HEK293 (cell line): ENCODE measurements around the gene TFG.

ENCODE experiments used
- CTCF ChIA-PET: fragments of 350-600 bp; formaldehyde crosslinking; extraction: SDS; loops from one replicate; lab custom pipeline; 2021; ENCODE audit warnings: antibody characterized with exemption; lab: Yijun Ruan, JAX
- POLR2A ChIA-PET: fragments of 300-600 bp; formaldehyde crosslinking; extraction: SDS; loops from one replicate; lab custom pipeline; 2020; ENCODE audit warnings: antibody characterized with exemption, inconsistent platforms; lab: Yijun Ruan, JAX
- H3K27ac ChIP-seq: fragments of 200-500 bp; sonication (Bioruptor generic); 2 replicates; pipeline ENCODE4 v1.5.1; 2014; ENCODE audit warnings: low read depth, low read length, control low read depth, inconsistent platforms; ENCODE audit errors: extremely low read depth
- H3K36me3 ChIP-seq, 2 experiments: fragments of 200-500 bp in 1 of 2; sonication (Bioruptor generic) in 1 of 2; 1 replicate in 1 of 2; 2 replicates in 1 of 2; pipeline ENCODE4 v1.5.1; 2014 to 2017; ENCODE audit warnings: inconsistent platforms in 2 of 2, low read length in 2 of 2; ENCODE audit not compliant: control insufficient read depth in 2 of 2, insufficient read depth in 1 of 2
- H3K4me1 ChIP-seq: fragments of 200-500 bp; sonication (Bioruptor generic); 2 replicates; pipeline ENCODE4 v1.5.1; 2014; ENCODE audit warnings: mild to moderate bottlenecking, low read length, inconsistent platforms; ENCODE audit not compliant: control insufficient read depth, insufficient read depth
- H3K4me3 ChIP-seq: 2 replicates; pipeline ENCODE4 v1.5.1; 2011; ENCODE audit warnings: low read depth, mild to moderate bottlenecking, control low read depth, low read length, moderate library complexity
- H3K9me3 ChIP-seq: fragments of 200-500 bp; sonication (Bioruptor generic); 2 replicates; pipeline ENCODE4 v1.5.1; 2014; ENCODE audit warnings: low read depth, low read length, inconsistent platforms; ENCODE audit not compliant: control insufficient read depth, insufficient read depth
- BCL11B ChIP-seq: fragments of 450-650 bp; formaldehyde crosslinking; IDR thresholded peaks from 2 replicates; pipeline ENCODE4 v1.5.1; 2016; ENCODE audit warnings: low read depth, missing biosample characterization, missing genetic modification characterization
- GLI4 ChIP-seq: fragments of 450-650 bp; formaldehyde crosslinking; IDR thresholded peaks from 2 replicates; pipeline ENCODE4 v1.5.1; 2016; ENCODE audit warnings: missing biosample characterization, missing genetic modification characterization
- HOXD13 ChIP-seq: sonication (generic); formaldehyde crosslinking; IDR thresholded peaks from 2 replicates; pipeline ENCODE4 v1.8.0; 2022; ENCODE audit warnings: missing genetic modification reagents, borderline replicate concordance
- KLF1 ChIP-seq: fragments of 450-650 bp; formaldehyde crosslinking; IDR thresholded peaks from 2 replicates; pipeline ENCODE4 v1.5.1; 2016; ENCODE audit warnings: missing biosample characterization, missing genetic modification characterization
- KLF10 ChIP-seq: fragments of 450-650 bp; IDR thresholded peaks from 2 replicates; pipeline ENCODE4 v1.5.1; 2018; ENCODE audit warnings: missing biosample characterization, mild to moderate bottlenecking, missing genetic modification characterization
- PRDM4 ChIP-seq: fragments of 450-650 bp; formaldehyde crosslinking; IDR thresholded peaks from 2 replicates; pipeline ENCODE4 v1.5.1; 2017; ENCODE audit warnings: missing biosample characterization, missing genetic modification characterization
- ZBTB6 ChIP-seq: fragments of 450-650 bp; formaldehyde crosslinking; IDR thresholded peaks from 2 replicates; pipeline ENCODE4 v1.5.1; 2017; ENCODE audit warnings: missing biosample characterization, missing genetic modification characterization
- ZNF140 ChIP-seq: fragments of 450-650 bp; formaldehyde crosslinking; IDR thresholded peaks from 2 replicates; pipeline ENCODE4 v1.5.1; 2016; ENCODE audit warnings: missing biosample characterization, missing genetic modification characterization
- ZNF16 ChIP-seq: fragments of 450-650 bp; formaldehyde crosslinking; IDR thresholded peaks from 2 replicates; pipeline ENCODE4 v1.5.1; 2016; ENCODE audit warnings: low read depth, missing biosample characterization, missing genetic modification characterization
- ZNF214 ChIP-seq: fragments of 450-650 bp; formaldehyde crosslinking; IDR thresholded peaks from 2 replicates; pipeline ENCODE4 v1.5.1; 2017; ENCODE audit warnings: missing biosample characterization, mild to moderate bottlenecking, missing genetic modification characterization, borderline replicate concordance
- ZNF221 ChIP-seq: fragments of 450-650 bp; formaldehyde crosslinking; IDR thresholded peaks from 2 replicates; pipeline ENCODE4 v1.5.1; 2017; ENCODE audit warnings: missing biosample characterization, missing genetic modification characterization, borderline replicate concordance
- ZNF311 ChIP-seq: fragments of 450-650 bp; formaldehyde crosslinking; IDR thresholded peaks from 2 replicates; pipeline ENCODE4 v1.5.1; 2017; ENCODE audit warnings: missing biosample characterization, missing genetic modification characterization, borderline replicate concordance
- ZNF354C ChIP-seq: fragments of 450-650 bp; formaldehyde crosslinking; IDR thresholded peaks from 2 replicates; pipeline ENCODE4 v1.5.1; 2016; ENCODE audit warnings: missing biosample characterization, missing genetic modification characterization, low read depth, borderline replicate concordance
- ZNF585B ChIP-seq: fragments of 450-650 bp; formaldehyde crosslinking; IDR thresholded peaks from 2 replicates; pipeline ENCODE4 v1.5.1; 2016; ENCODE audit warnings: missing biosample characterization, missing genetic modification characterization
- ZNF596 ChIP-seq: fragments of 450-650 bp; IDR thresholded peaks from 2 replicates; pipeline ENCODE4 v1.5.0; 2018; ENCODE audit warnings: missing biosample characterization, mild to moderate bottlenecking, missing genetic modification characterization, moderate library complexity
- ZNF623 ChIP-seq: fragments of 450-650 bp; formaldehyde crosslinking; IDR thresholded peaks from 2 replicates; pipeline ENCODE4 v1.5.1; 2016; ENCODE audit warnings: missing biosample characterization, missing genetic modification characterization
- ZNF624 ChIP-seq: fragments of 450-650 bp; formaldehyde crosslinking; IDR thresholded peaks from 2 replicates; pipeline ENCODE4 v1.5.1; 2017; ENCODE audit warnings: missing biosample characterization, missing genetic modification characterization
- ZNF658 ChIP-seq: fragments of 450-650 bp; formaldehyde crosslinking; IDR thresholded peaks from 2 replicates; pipeline ENCODE4; 2016; ENCODE audit warnings: missing biosample characterization, missing genetic modification characterization
- ZNF701 ChIP-seq: fragments of 450-650 bp; formaldehyde crosslinking; IDR thresholded peaks from 2 replicates; pipeline ENCODE4 v1.5.1; 2016; ENCODE audit warnings: missing biosample characterization, missing genetic modification characterization
- ZNF792 ChIP-seq: fragments of 450-650 bp; formaldehyde crosslinking; IDR thresholded peaks from 2 replicates; pipeline ENCODE4 v1.5.1; 2016; ENCODE audit warnings: missing biosample characterization, missing genetic modification characterization
- ZSCAN23 ChIP-seq: fragments of 450-650 bp; formaldehyde crosslinking; IDR thresholded peaks from 2 replicates; pipeline ENCODE4 v1.5.1; 2016; ENCODE audit warnings: missing biosample characterization, missing genetic modification characterization
- ZSCAN4 ChIP-seq: fragments of 450-650 bp; formaldehyde crosslinking; IDR thresholded peaks from 2 replicates; pipeline ENCODE4 v1.5.1; 2017; ENCODE audit warnings: missing biosample characterization, missing genetic modification characterization

TFG gene

DNA sequence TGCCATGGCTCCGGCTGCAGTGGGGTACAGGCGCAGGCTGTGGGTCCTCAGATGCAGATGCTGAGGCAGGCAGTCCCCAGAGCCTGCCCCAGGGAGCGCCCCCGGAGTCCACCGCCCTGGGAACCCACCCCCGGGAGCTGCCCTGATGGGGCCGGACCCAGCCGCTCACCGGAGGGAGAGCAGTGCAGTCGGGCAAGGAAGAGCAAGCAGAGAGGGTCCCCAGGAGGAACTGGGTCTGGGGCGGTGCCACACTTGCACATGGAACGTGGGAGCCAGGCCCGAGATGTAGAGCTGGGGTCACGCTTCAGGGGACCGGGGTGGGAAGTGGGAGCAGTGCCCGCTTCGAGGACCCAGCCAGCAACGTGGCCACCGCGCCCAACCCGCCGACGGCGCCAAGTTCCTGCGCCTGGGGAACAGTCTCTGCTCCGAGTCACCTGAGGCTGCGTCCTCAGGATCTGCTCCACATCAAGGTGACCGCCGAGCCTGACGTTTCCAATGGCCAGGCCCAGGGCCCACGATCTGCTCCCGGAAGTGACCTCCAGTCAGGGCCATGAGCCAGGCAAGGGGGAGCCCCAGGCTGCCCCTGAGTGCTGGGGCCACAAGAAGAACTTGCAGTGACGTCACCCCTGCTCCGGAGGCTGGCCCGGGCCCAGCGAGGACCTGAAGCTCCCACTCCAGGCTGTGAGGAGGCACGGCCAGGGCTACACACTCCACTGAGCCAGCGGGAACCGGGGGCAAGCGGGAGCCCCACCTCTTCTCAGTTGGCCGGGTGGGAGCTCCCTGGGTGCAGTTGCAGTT is 27.0 kb upstream of the TFG start:
- POLR2A ChIA-PET = no interaction called here
- TF ChIP-seq ZNF354C (tag by site-specific recombination) = no peak
- no peak for TF ChIP-seq BCL11B (tag by site-specific recombination)
- no peak for TF ChIP-seq ZNF701 (tag by site-specific recombination)
- no peak for TF ChIP-seq ZNF596 (tag by site-specific recombination)
- no peak for TF ChIP-seq ZNF658 (tag by site-specific recombination)
- TF ChIP-seq ZNF214 (tag by site-specific recombination) = no peak
- no peak for TF ChIP-seq GLI4 (tag by site-specific recombination)
- no peak for TF ChIP-seq ZNF16
- TF ChIP-seq KLF1 (tag by site-specific recombination) = no peak
- no peak for TF ChIP-seq KLF10 (tag by site-specific recombination)
- no peak for TF ChIP-seq ZNF624 (tag by site-specific recombination)
- Histone ChIP-seq H3K4me3 (no peak overlapping the region), H3K4me1 (no peaks in the 10 kb centered on the region), H3K36me3 (no peaks in the 10 kb centered on the region), H3K9me3 (no peaks in the 10 kb centered on the region), H3K27ac (no peak overlapping the region)
- CTCF ChIA-PET = no interaction called here

- H3K9me3 ChIP-seq = no peaks in the 10 kb centered on the region
- no peaks in the 10 kb centered on the region for H3K4me1 ChIP-seq
- no peaks in the 10 kb centered on the region for H3K36me3 ChIP-seq
- no peak overlapping the region for H3K4me3 ChIP-seq
- TF ChIP-seq ZSCAN4 (tag by site-specific recombination) (no peak), ZBTB6 (no peak), PRDM4 (tag by site-specific recombination) (no peak), HOXD13 (CRISPR knock-in tag) (no peak), ZNF792 (tag by site-specific recombination) (no peak), ZNF140 (tag by site-specific recombination) (no peak), ZNF311 (tag by site-specific recombination) (no peak), ZSCAN23 (tag by site-specific recombination) (no peak), ZNF585B (tag by site-specific recombination) (no peak), ZNF623 (no peak), ZNF221 (tag by site-specific recombination) (no peak)
- H3K27ac ChIP-seq = no peak overlapping the region
- ChIA-PET POLR2A (no interaction called here), CTCF (interaction anchor here (0.6 kb wide), 1 partner anchor 367 kb away, joined by 3 read pairs; no protein-coding TSS in a partner anchor)
Measured at GRCh38 chr3:100682854-100683760, 26.2 kb upstream of the TFG start.
